ENCODE results near the gene OMP.
A peak's percentile ranks its signal among the peaks of the same experiment; 100 is the strongest.

The OMP gene

GRCh38 chr11:77074626-77075221 lies 27.9 kb upstream of the OMP start:
- TF ChIP-seq CTCF (conservative IDR thresholded peaks at IDR 0.05; ENCODE audit: low read length), result no peak
- no peak overlapping the region for H3K4me3 ChIP-seq (ENCODE audit: low read length)
- DNase-seq (ENCODE audit: low read depth), result peak; percentile 13

GRCh38 chr11:77075425-77075905 lies 27.2 kb upstream of the OMP start:
- no peak for DNase-seq (ENCODE audit: low read depth)
- no peak overlapping the region for H3K4me3 ChIP-seq (ENCODE audit: low read length)
- no peak for TF ChIP-seq CTCF (conservative IDR thresholded peaks at IDR 0.05; ENCODE audit: low read length)

- no peak overlapping the region for H3K4me3 ChIP-seq (ENCODE audit: low read length)
- TF ChIP-seq CTCF (conservative IDR thresholded peaks at IDR 0.05; ENCODE audit: low read length), result no peak
- DNase-seq (ENCODE audit: low read depth), result no peak
These were observed 23.0 kb upstream of the OMP start for GRCh38 chr11:77079666-77080065.

- TF ChIP-seq CTCF (conservative IDR thresholded peaks at IDR 0.05; ENCODE audit: low read length), result no peak
- DNase-seq (ENCODE audit: low read depth), result peak; percentile 23
- H3K4me3 ChIP-seq (ENCODE audit: low read length), result no peak overlapping the region
These were observed 21.9 kb upstream of the OMP start for GRCh38 chr11:77080643-77081210.

GRCh38 chr11:77081381-77081851 lies 21.2 kb upstream of the OMP start:
- no peak overlapping the region for H3K4me3 ChIP-seq (ENCODE audit: low read length)
- no peak for DNase-seq (ENCODE audit: low read depth)
- TF ChIP-seq CTCF (conservative IDR thresholded peaks at IDR 0.05; ENCODE audit: low read length), result no peak

- no peak for TF ChIP-seq CTCF (conservative IDR thresholded peaks at IDR 0.05; ENCODE audit: low read length)
- no peak for DNase-seq (ENCODE audit: low read depth)
These were observed 20.4 kb upstream of the OMP start for GRCh38 chr11:77081976-77082836.

More at GRCh38 chr11:77081976-77082836, 20.4 kb upstream of the OMP start:
- H3K4me3 ChIP-seq (ENCODE audit: low read length), result no peak overlapping the region

Data from AG10803 (cell line).